HepG2 (cell line): ENCODE results near the gene RMI1. TPM values are rescaled to one million over a fixed set of nuclear protein-coding genes. Genes with fewer than 3 reads are reported as not detected.

ENCODE experiments used
- ATF3 ChIP-seq: sonication (generic); formaldehyde crosslinking; IDR thresholded peaks from 2 replicates; pipeline ENCODE4 v1.4.0; 2020; ENCODE audit warnings: missing genetic modification reagents
- ATF4 ChIP-seq, 2 experiments: fragments of 450-650 bp in 1 of 2; sonication (generic) in 1 of 2; formaldehyde crosslinking; IDR thresholded peaks; 2 replicates each; pipeline versions ENCODE4 v1.5.0 to v1.8.0; 2020 to 2022; ENCODE audit warnings: mild to moderate bottlenecking in 1 of 2, missing genetic modification reagents in 1 of 2
- CSRNP1 ChIP-seq: sonication (generic); formaldehyde crosslinking; IDR thresholded peaks from 2 replicates; pipeline ENCODE4 v1.8.1; 2023; ENCODE audit warnings: mild to moderate bottlenecking, missing genetic modification reagents
- DDIT3 ChIP-seq: sonication (generic); formaldehyde crosslinking; IDR thresholded peaks from 2 replicates; pipeline ENCODE4 v1.4.0; 2020; ENCODE audit warnings: mild to moderate bottlenecking, missing genetic modification reagents
- E2F2 ChIP-seq: sonication (generic); formaldehyde crosslinking; IDR thresholded peaks from 2 replicates; pipeline ENCODE4 v1.4.0; 2020; ENCODE audit warnings: missing genetic modification reagents, borderline replicate concordance
- ELK4 ChIP-seq: sonication (generic); formaldehyde crosslinking; IDR thresholded peaks from 2 replicates; pipeline ENCODE4 v1.9.0; 2021; ENCODE audit warnings: missing genetic modification reagents, borderline replicate concordance
- FOXM1 ChIP-seq: sonication (generic); formaldehyde crosslinking; IDR thresholded peaks from 2 replicates; pipeline ENCODE4 v1.5.0; 2020; ENCODE audit warnings: missing genetic modification reagents
- MNT ChIP-seq: fragments of 450-650 bp; IDR thresholded peaks from 2 replicates; pipeline ENCODE4 v1.6.1; 2016
- SKI ChIP-seq: fragments of 450-650 bp; IDR thresholded peaks from one replicate; pipeline ENCODE4 v1.6.1; 2018; ENCODE audit warnings: mild to moderate bottlenecking; ENCODE audit not compliant: partially characterized antibody
- TERF1 ChIP-seq: sonication (generic); formaldehyde crosslinking; IDR thresholded peaks from 2 replicates; pipeline ENCODE4 v1.8.0; 2022; ENCODE audit warnings: mild to moderate bottlenecking, missing genetic modification reagents, moderate library complexity
- ZBTB42 ChIP-seq: sonication (generic); formaldehyde crosslinking; IDR thresholded peaks from 2 replicates; pipeline ENCODE4 v1.5.0; 2020; ENCODE audit warnings: mild to moderate bottlenecking, missing genetic modification reagents
- ZNF296 ChIP-seq: sonication (generic); formaldehyde crosslinking; conservative IDR thresholded peaks from 2 replicates; pipeline ENCODE4 v1.5.0; 2020; ENCODE audit warnings: mild to moderate bottlenecking, missing genetic modification reagents
- ZNF580 ChIP-seq: IDR thresholded peaks from 2 replicates; pipeline ENCODE4 v1.6.1; 2016; ENCODE audit warnings: low read depth, borderline replicate concordance
- ZNF800 ChIP-seq: sonication (generic); formaldehyde crosslinking; IDR thresholded peaks from 2 replicates; pipeline ENCODE4 v1.4.0; 2020; ENCODE audit warnings: missing genetic modification reagents
- polyA plus RNA-seq, 8 experiments: library from polyadenylated mRNA; depleted of rRNA in 3 of 8; stranded (reverse) in 7 of 8; unstranded in 1 of 8; fragments of >200 nt; fragmentation: Illumina TruSeq in 4 of 8; extraction: Trizol in 4 of 8; gene quantifications; 2 replicates each; pipeline versions ENCODE4 v1.2.1 to v1.2.3, GENCODE V29; 2011 to 2016; ENCODE audit warnings: low read depth in 4 of 8, missing spikeins in 1 of 8, mixed read lengths in 1 of 8; ENCODE audit not compliant: insufficient read depth in 1 of 8
- total RNA-seq, 5 experiments: library from RNA; depleted of rRNA; stranded (reverse); fragments of >200 nt; fragmentation: Illumina TruSeq; extraction: Trizol; gene quantifications; 2 replicates each; pipeline ENCODE4 v1.2.3, GENCODE V29; 2016; ENCODE audit warnings: low read depth in 1 of 5

The RMI1 gene
- total and polyA plus RNA-seq, 2 of the 13 experiments (the other 11 are each of a cell fraction or from before 2014, with no cell fraction given) = 0.54 to 3.7 TPM

GRCh38 chr9:83933790-83934189, 46.8 kb upstream of the RMI1 start (continued):
- TF ChIP-seq TERF1 (CRISPR knock-in tag) (no peak), MNT (no peak), SKI (no peak), ZBTB42 (no peak), ZNF296 (CRISPR knock-in tag) (no peak), FOXM1 (CRISPR knock-in tag) (no peak), ZNF580 (CRISPR knock-in tag) (no peak), ZNF800 (no peak), CSRNP1 (CRISPR knock-in tag) (no peak), ATF4 (CRISPR knock-in tag; IDR thresholded peaks at IDR 0.05) (peak in 1 of 2 experiments; percentile 84; a peak in 2 of 4 replicates), DDIT3 (CRISPR knock-in tag) (no peak), ATF3 (CRISPR knock-in tag) (0 out of 2 replicates have a peak, but pooled peaks have one; percentile 26), ELK4 (CRISPR knock-in tag) (no peak), E2F2 (no peak)
- TF ChIP-seq, all 625 proteins: peak for 8
